ENCODE data around the gene TMEM92. TPM values are rescaled to one million over a fixed set of nuclear protein-coding genes. Genes with fewer than 3 reads are reported as not detected.
"Not testable (repeated sequence)": the region's sequence is repeated elsewhere in the genome, so short reads cannot be mapped to it uniquely, and the experiment has no call there.

TMEM92 gene
- total and polyA plus RNA-seq, 4 donors: 0.05 to 17.9 (median 4.0) TPM

GRCh38 chr17:50298018-50298417 is 23.8 kb downstream of the TMEM92 start:
- Histone ChIP-seq H3K27ac (ENCODE audit: low read depth in 1 of 2, low read length in 2 of 2) (no peak overlapping the region), H3K27me3 (ENCODE audit: control insufficient read depth in 4 of 4, insufficient read depth in 4 of 4, low read length in 3 of 4) (no peaks in the 10 kb centered on the region), H3K36me3 (ENCODE audit: control insufficient read depth in 4 of 4, insufficient read depth in 3 of 4, low read depth in 1 of 4, low read length in 3 of 4) (no peaks in the 10 kb centered on the region), H3K9ac (ENCODE audit: low read depth in 1 of 2, low read length in 2 of 2) (no peak overlapping the region), H3K4me3 (ENCODE audit: low read depth in 1 of 3, low read length in 3 of 3) (no peak overlapping the region), H3K4me1 (ENCODE audit: control insufficient read depth in 4 of 4, insufficient read depth in 4 of 4, low read length in 3 of 4) (peaks cover 0 to 2% (median 0%) of the 10 kb centered on the region in 4 donors), H3K9me3 (ENCODE audit: control insufficient read depth in 4 of 4, low read length in 3 of 4) (no peaks in the 10 kb centered on the region)
- WGBS: 71% methylated on average over 11 of the region's 11 CpGs
- DNase-seq (ENCODE audit: low spot score): no peak
- TF ChIP-seq JUND (IDR thresholded peaks at IDR 0.05) (no peak), SP1 (IDR thresholded peaks at IDR 0.05) (no peak), RAD21 (IDR thresholded peaks at IDR 0.05) (no peak), GABPA (IDR thresholded peaks at IDR 0.05 in 1 of 2, conservative IDR thresholded peaks at IDR 0.05 in 1 of 2) (no peak), FOXA1 (IDR thresholded peaks at IDR 0.05) (no peak), HNF4G (IDR thresholded peaks at IDR 0.05) (no peak), MAX (IDR thresholded peaks at IDR 0.05) (no peak), CTCF (IDR thresholded peaks at IDR 0.05; ENCODE audit: low read depth, low read length, missing input control) (no peak), FOXA2 (IDR thresholded peaks at IDR 0.05) (no peak), TAF1 (conservative IDR thresholded peaks at IDR 0.05) (no peak)

- H3K9me3 ChIP-seq (ENCODE audit: control insufficient read depth in 4 of 4, low read length in 3 of 4): no peaks in the 10 kb centered on the region
- H3K36me3 ChIP-seq (ENCODE audit: control insufficient read depth in 4 of 4, insufficient read depth in 3 of 4, low read depth in 1 of 4, low read length in 3 of 4): no peaks in the 10 kb centered on the region
- H3K27me3 ChIP-seq (ENCODE audit: control insufficient read depth in 4 of 4, insufficient read depth in 4 of 4, low read length in 3 of 4): no peaks in the 10 kb centered on the region
- no peak for DNase-seq (ENCODE audit: low spot score)
- no peak overlapping the region for H3K27ac ChIP-seq (ENCODE audit: low read depth in 1 of 2, low read length in 2 of 2)
- 83% methylated on average over 3 of the region's 3 CpGs for WGBS
- H3K4me1 ChIP-seq (ENCODE audit: control insufficient read depth in 4 of 4, insufficient read depth in 4 of 4, low read length in 3 of 4): peaks cover 0 to 2% (median 0%) of the 10 kb centered on the region in 4 donors
- TF ChIP-seq RAD21 (IDR thresholded peaks at IDR 0.05): no peak
- no peak for TF ChIP-seq YY1 (IDR thresholded peaks at IDR 0.05)
- TF ChIP-seq NR2F2 (IDR thresholded peaks at IDR 0.05): no peak
- TF ChIP-seq REST (IDR thresholded peaks at IDR 0.05): no peak
- TF ChIP-seq HNF4G (IDR thresholded peaks at IDR 0.05): no peak
- no peak for TF ChIP-seq TAF1 (conservative IDR thresholded peaks at IDR 0.05)
- no peak for TF ChIP-seq JUND (IDR thresholded peaks at IDR 0.05)
- TF ChIP-seq MAX (IDR thresholded peaks at IDR 0.05): no peak
- TF ChIP-seq GABPA (IDR thresholded peaks at IDR 0.05 in 1 of 2, conservative IDR thresholded peaks at IDR 0.05 in 1 of 2): no peak
- TF ChIP-seq FOXA1 (IDR thresholded peaks at IDR 0.05): no peak
- no peak for TF ChIP-seq EGR1 (IDR thresholded peaks at IDR 0.05; ENCODE audit: low read depth in 2 of 2)
- TF ChIP-seq CTCF (IDR thresholded peaks at IDR 0.05; ENCODE audit: low read depth, low read length, missing input control): no peak
- TF ChIP-seq FOXA2 (IDR thresholded peaks at IDR 0.05): no peak
- no peak for TF ChIP-seq ATF3 (IDR thresholded peaks at IDR 0.05)
- no peak overlapping the region for H3K4me3 ChIP-seq (ENCODE audit: low read depth in 1 of 3, low read length in 3 of 3)
- H3K9ac ChIP-seq (ENCODE audit: low read depth in 1 of 2, low read length in 2 of 2): no peak overlapping the region
Measured at GRCh38 chr17:50299776-50300175, 25.5 kb downstream of the TMEM92 start.

- WGBS: 63% methylated on average over 1 of the region's 1 CpG
- H3K9ac ChIP-seq (ENCODE audit: low read depth in 1 of 2, low read length in 2 of 2); H3K4me3 ChIP-seq (ENCODE audit: low read depth in 1 of 3, low read length in 3 of 3); H3K9me3 ChIP-seq (ENCODE audit: control insufficient read depth in 4 of 4, low read length in 3 of 4); H3K36me3 ChIP-seq (ENCODE audit: control insufficient read depth in 4 of 4, insufficient read depth in 3 of 4, low read depth in 1 of 4, low read length in 3 of 4); H3K27ac ChIP-seq (ENCODE audit: low read depth in 1 of 2, low read length in 2 of 2); H3K27me3 ChIP-seq (ENCODE audit: control insufficient read depth in 4 of 4, insufficient read depth in 4 of 4, low read length in 3 of 4); H3K4me1 ChIP-seq (ENCODE audit: control insufficient read depth in 4 of 4, insufficient read depth in 4 of 4, low read length in 3 of 4); DNase-seq (ENCODE audit: low spot score): not testable (repeated sequence)
Measured at GRCh38 chr17:50300824-50301223, 26.6 kb downstream of the TMEM92 start.

Measured in liver (tissue), 9 donors.